GM12892 (cell line): Measurements from ENCODE around the gene FOXJ3.

ENCODE experiments used
- POLR2A ChIP-seq: IDR thresholded peaks from 2 replicates; pipeline ENCODE4 v1.6.1; 2011; ENCODE audit warnings: low read depth, low read length, control low read depth
- POLR2AphosphoS5 ChIP-seq: IDR thresholded peaks from 2 replicates; pipeline ENCODE4 v1.6.1; 2011; ENCODE audit warnings: low read depth, low read length, control low read depth
- TAF1 ChIP-seq: IDR thresholded peaks from 2 replicates; pipeline ENCODE4 v1.6.1; 2011; ENCODE audit warnings: low read depth, mild to moderate bottlenecking, control low read depth, low read length, borderline replicate concordance

DNA sequence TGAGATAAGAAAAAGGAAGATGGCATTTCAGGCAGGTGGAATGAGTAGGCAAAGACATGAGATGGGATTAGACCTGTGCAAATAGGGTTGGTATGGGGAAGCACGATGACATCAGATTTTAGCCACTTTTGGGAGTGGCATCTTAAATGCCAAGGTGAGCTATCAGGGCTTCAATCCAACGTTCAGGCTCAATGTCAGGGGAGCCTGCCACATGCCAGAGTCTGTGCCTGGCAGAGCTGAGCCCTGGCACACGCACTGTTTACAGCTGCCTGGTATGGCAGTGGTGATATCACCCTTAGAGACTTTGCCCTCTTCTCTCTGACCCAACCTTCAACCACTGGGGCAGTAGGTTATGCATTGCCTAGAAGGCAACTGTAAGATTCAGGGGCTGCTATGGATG is 182.9 kb downstream of the FOXJ3 start:
- TF ChIP-seq POLR2A (no peak), POLR2AphosphoS5 (no peak), TAF1 (no peak)
